ENCODE results near the gene LRRC10B.
A peak's percentile ranks its signal among the peaks of the same experiment; 100 is the strongest.

LRRC10B gene

DNA sequence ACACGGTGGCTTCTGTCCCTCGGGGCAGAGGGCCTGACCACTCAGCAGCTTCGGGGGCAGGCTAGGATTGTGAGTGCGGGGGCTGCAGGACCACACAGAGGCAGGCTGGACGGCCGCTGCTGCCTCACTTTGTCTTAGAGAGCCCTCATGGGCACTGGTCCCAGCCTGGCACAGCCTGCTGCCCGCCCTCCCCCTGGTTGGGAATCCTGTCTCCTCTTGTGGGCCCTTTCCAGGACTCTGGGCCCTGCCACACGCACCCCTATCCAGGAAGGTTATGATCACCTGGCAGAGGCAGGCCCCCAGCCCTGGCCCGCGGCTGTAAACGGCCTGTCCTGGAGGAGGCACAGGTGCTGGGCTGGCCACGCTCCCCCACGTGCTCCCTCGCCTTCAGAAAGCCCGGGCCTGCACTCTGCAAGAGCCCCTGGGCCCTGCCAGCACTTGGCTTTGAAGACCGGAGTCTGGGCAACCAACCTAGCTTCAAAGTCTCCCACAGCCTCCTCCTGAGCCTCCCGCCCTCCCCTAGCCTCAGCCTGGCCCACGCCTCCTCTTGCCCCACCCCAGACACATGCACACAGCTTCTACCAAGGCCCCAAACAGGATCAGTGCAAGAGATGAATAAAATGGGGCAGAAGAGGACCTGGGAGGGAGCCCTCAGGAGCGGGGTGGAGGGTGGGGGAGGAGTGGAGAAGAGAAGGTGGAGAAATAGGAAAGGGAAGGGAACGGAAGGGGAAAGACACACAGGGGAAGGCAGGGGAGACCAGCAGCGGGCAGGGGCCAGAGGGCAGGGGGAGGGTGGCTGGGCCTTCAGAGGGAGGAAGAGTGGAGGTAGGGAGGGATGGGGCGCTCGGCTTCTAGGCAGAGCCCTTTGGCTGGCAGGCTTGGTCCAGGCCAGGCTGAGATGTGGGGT, 41.4 kb downstream of the LRRC10B start:
- H3K4me3 ChIP-seq (ENCODE audit: low read depth, low read length) = no peak overlapping the region
- TF ChIP-seq, protein P1, sequence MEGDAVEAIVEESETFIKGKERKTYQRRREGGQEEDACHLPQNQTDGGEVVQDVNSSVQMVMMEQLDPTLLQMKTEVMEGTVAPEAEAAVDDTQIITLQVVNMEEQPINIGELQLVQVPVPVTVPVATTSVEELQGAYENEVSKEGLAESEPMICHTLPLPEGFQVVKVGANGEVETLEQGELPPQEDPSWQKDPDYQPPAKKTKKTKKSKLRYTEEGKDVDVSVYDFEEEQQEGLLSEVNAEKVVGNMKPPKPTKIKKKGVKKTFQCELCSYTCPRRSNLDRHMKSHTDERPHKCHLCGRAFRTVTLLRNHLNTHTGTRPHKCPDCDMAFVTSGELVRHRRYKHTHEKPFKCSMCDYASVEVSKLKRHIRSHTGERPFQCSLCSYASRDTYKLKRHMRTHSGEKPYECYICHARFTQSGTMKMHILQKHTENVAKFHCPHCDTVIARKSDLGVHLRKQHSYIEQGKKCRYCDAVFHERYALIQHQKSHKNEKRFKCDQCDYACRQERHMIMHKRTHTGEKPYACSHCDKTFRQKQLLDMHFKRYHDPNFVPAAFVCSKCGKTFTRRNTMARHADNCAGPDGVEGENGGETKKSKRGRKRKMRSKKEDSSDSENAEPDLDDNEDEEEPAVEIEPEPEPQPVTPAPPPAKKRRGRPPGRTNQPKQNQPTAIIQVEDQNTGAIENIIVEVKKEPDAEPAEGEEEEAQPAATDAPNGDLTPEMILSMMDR (IDR thresholded peaks at IDR 0.05) = no peak
- no peaks in the 10 kb centered on the region for H3K9me3 ChIP-seq (ENCODE audit: control insufficient read depth, low read length)
- no peaks in the 10 kb centered on the region for H3K27me3 ChIP-seq (ENCODE audit: control insufficient read depth, insufficient read depth, low read length)
- no peaks in the 10 kb centered on the region for H3K79me2 ChIP-seq
- H3K27ac ChIP-seq = no peak overlapping the region
- peaks cover 3% of the 10 kb centered on the region for H3K4me1 ChIP-seq
- no peaks in the 10 kb centered on the region for H3K36me3 ChIP-seq (ENCODE audit: control insufficient read depth, insufficient read depth, low read length)
- no peak overlapping the region for H2AFZ ChIP-seq
- no peak overlapping the region for H3K9ac ChIP-seq
- H3K4me2 ChIP-seq (ENCODE audit: low read length) = no peak overlapping the region

- Histone ChIP-seq H3K4me2 (ENCODE audit: low read length) (no peak overlapping the region), H3K4me1 (peaks cover 3% of the 10 kb centered on the region), H3K9me3 (ENCODE audit: control insufficient read depth, low read length) (no peaks in the 10 kb centered on the region), H2AFZ (no peak overlapping the region), H3K79me2 (no peaks in the 10 kb centered on the region), H3K27me3 (ENCODE audit: control insufficient read depth, insufficient read depth, low read length) (no peaks in the 10 kb centered on the region), H3K36me3 (ENCODE audit: control insufficient read depth, insufficient read depth, low read length) (no peaks in the 10 kb centered on the region), H3K4me3 (ENCODE audit: low read depth, low read length) (no peak overlapping the region), H3K27ac (no peak overlapping the region), H3K9ac (no peak overlapping the region)
- TF ChIP-seq, protein P1 (IDR thresholded peaks at IDR 0.05) = no peak
Measured at GRCh38 chr11:61550665-61551227, 42.2 kb downstream of the LRRC10B start.

GRCh38 chr11:61551634-61552033, 43.1 kb downstream of the LRRC10B start:
- Histone ChIP-seq H3K4me2 (ENCODE audit: low read length) (no peak overlapping the region), H2AFZ (peak overlapping the region; percentile 58), H3K4me3 (ENCODE audit: low read depth, low read length) (no peak overlapping the region), H3K79me2 (no peaks in the 10 kb centered on the region), H3K4me1 (peaks cover 3% of the 10 kb centered on the region), H3K9me3 (ENCODE audit: control insufficient read depth, low read length) (no peaks in the 10 kb centered on the region), H3K27ac (peak overlapping the region; percentile 59), H3K9ac (no peak overlapping the region), H3K36me3 (ENCODE audit: control insufficient read depth, insufficient read depth, low read length) (no peaks in the 10 kb centered on the region), H3K27me3 (ENCODE audit: control insufficient read depth, insufficient read depth, low read length) (no peaks in the 10 kb centered on the region)
- TF ChIP-seq, protein P1 (IDR thresholded peaks at IDR 0.05) = no peak

DNA sequence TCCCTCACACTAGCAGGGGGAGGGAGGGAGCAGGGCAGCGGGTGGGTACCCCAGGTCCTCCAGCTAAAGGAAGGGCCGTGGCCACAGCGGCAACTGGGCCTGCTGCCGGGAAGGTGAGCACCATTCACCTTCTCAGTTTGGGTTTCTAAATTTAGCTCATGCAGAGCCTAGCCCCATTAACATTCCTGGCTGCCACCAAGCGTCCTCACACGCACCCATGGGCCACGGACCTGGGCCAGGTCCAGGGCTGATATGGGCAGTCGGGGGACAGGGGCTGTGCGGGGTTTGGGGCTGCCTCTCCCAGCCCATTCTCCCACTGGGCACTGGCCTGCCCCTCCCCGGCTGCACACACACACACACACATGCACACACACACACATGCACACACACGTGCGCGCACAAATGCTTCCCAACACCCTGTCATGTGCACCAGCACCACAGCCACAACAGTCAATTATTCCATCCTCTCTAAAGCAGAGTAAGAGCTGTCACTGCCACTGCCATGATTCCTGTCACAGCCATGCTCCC, 43.6 kb downstream of the LRRC10B start:
- TF ChIP-seq, protein P1 (IDR thresholded peaks at IDR 0.05) = no peak
- peak overlapping the region; percentile 59 for H3K27ac ChIP-seq
- H3K4me3 ChIP-seq (ENCODE audit: low read depth, low read length) = no peak overlapping the region
- no peaks in the 10 kb centered on the region for H3K9me3 ChIP-seq (ENCODE audit: control insufficient read depth, low read length)
- H3K27me3 ChIP-seq (ENCODE audit: control insufficient read depth, insufficient read depth, low read length) = no peaks in the 10 kb centered on the region
- H3K9ac ChIP-seq = no peak overlapping the region
- H2AFZ ChIP-seq = peak overlapping the region; percentile 58
- no peaks in the 10 kb centered on the region for H3K36me3 ChIP-seq (ENCODE audit: control insufficient read depth, insufficient read depth, low read length)
- peaks cover 3% of the 10 kb centered on the region for H3K4me1 ChIP-seq
- no peak overlapping the region for H3K4me2 ChIP-seq (ENCODE audit: low read length)
- H3K79me2 ChIP-seq = no peaks in the 10 kb centered on the region

All from parathyroid adenoma (tissue), 2 donors.